ENCODE results near the gene CHRNE. TPM values are rescaled to one million over a fixed set of nuclear protein-coding genes. Genes with fewer than 3 reads are reported as not detected.

CHRNE gene
- total and polyA plus RNA-seq, 2 donors (not counting 1 experiment from before 2014, with no cell fraction given): 0.99 to 4.7 TPM

GRCh38 chr17:4856937-4857314 lies 46.0 kb downstream of the CHRNE start:
- Histone ChIP-seq H3K79me2 (ENCODE audit: control insufficient read depth, insufficient read depth, low read length) (peaks cover 64% of the 10 kb centered on the region), H3K4me2 (replicated peaks; ENCODE audit: low read depth, low read length, poor library complexity, severe bottlenecking) (no peak overlapping the region), H3K36me3 (replicated peaks in 1 of 2; ENCODE audit: control extremely low read depth in 1 of 2, control insufficient read depth in 1 of 2, extremely low read depth in 1 of 2, insufficient read depth in 2 of 2, low read length in 1 of 2) (peaks cover 2 to 31% of the 10 kb centered on the region in 2 experiments), H3K27ac (ENCODE audit: low read length in 2 of 2) (no peak overlapping the region), H3K27me3 (replicated peaks in 1 of 4; ENCODE audit: control extremely low read depth in 1 of 4, control insufficient read depth in 3 of 4, insufficient read depth in 4 of 4, low read length in 3 of 4) (no peaks in the 10 kb centered on the region), H3K4me3 (ENCODE audit: control extremely low read depth in 1 of 5, extremely low read depth in 1 of 5, insufficient read depth in 1 of 5, low read depth in 2 of 5, low read length in 4 of 5) (no peak overlapping the region), H2AFZ (ENCODE audit: insufficient read depth, low read depth, low read length, poor library complexity, severe bottlenecking) (no peak overlapping the region), H4K20me1 (ENCODE audit: control insufficient read depth, insufficient read depth, low read length, poor library complexity, severe bottlenecking) (peaks cover 75% of the 10 kb centered on the region), H3K9me3 (ENCODE audit: control extremely low read depth in 1 of 3, control insufficient read depth in 2 of 3, insufficient read depth in 1 of 3, low read length in 2 of 3) (no peaks in the 10 kb centered on the region), H3K4me1 (ENCODE audit: control insufficient read depth in 2 of 2, insufficient read depth in 2 of 2, low read length in 2 of 2) (no peaks in the 10 kb centered on the region), H3K9ac (ENCODE audit: low read length) (no peak overlapping the region)
- no peak overlapping the region for H3K27ac Mint-ChIP-seq
- ChIA-PET CTCF (no interaction called here), POLR2A (no interaction called here)
- intact Hi-C loops (cut with micrococcal nuclease): no loop called here
- peaks cover 13% of the 10 kb centered on the region for H3K4me1 Mint-ChIP-seq
- H3K27me3 Mint-ChIP-seq: no peaks in the 10 kb centered on the region
- H3K9me3 Mint-ChIP-seq (ENCODE audit: insufficient read depth): no peaks in the 10 kb centered on the region
- TF ChIP-seq EZH2 (IDR thresholded peaks at IDR 0.05; ENCODE audit: borderline replicate concordance, insufficient read depth, low read depth, low read length, poor library complexity, severe bottlenecking) (no peak), CTCF (IDR thresholded peaks at IDR 0.05) (no peak)
- WGBS (ENCODE audit: insufficient coverage): 99% methylated on average over 7 of the region's 7 CpGs
- DNase-seq (no peak), ATAC-seq (ENCODE audit: low read depth) (no peak)
- no peak overlapping the region for H3K4me3 Mint-ChIP-seq

GRCh38 chr17:4856271-4856936 lies 46.5 kb downstream of the CHRNE start:
- ATAC-seq (ENCODE audit: low read depth) (no peak), DNase-seq (no peak)
- WGBS (ENCODE audit: insufficient coverage): 94% methylated on average over 5 of the region's 17 CpGs
- TF ChIP-seq CTCF (IDR thresholded peaks at IDR 0.05) (no peak), EZH2 (IDR thresholded peaks at IDR 0.05; ENCODE audit: borderline replicate concordance, insufficient read depth, low read depth, low read length, poor library complexity, severe bottlenecking) (no peak)
- ChIA-PET CTCF (no interaction called here), POLR2A (interaction anchor here (0.8 kb wide), 1 partner anchor 16 kb away, joined by 4 read pairs; no protein-coding TSS in a partner anchor)
- H3K9me3 ChIP-seq (ENCODE audit: control extremely low read depth in 1 of 3, control insufficient read depth in 2 of 3, insufficient read depth in 1 of 3, low read length in 2 of 3): no peaks in the 10 kb centered on the region
- intact Hi-C loops (cut with micrococcal nuclease): no loop called here
- peaks cover 75% of the 10 kb centered on the region for H4K20me1 ChIP-seq (ENCODE audit: control insufficient read depth, insufficient read depth, low read length, poor library complexity, severe bottlenecking)
- no peak overlapping the region for H3K9ac ChIP-seq (ENCODE audit: low read length)
- H3K27ac Mint-ChIP-seq: no peak overlapping the region
- H3K4me1 ChIP-seq (ENCODE audit: control insufficient read depth in 2 of 2, insufficient read depth in 2 of 2, low read length in 2 of 2): no peaks in the 10 kb centered on the region
- H3K4me1 Mint-ChIP-seq: peaks cover 14% of the 10 kb centered on the region
- no peak overlapping the region for H3K4me2 ChIP-seq (replicated peaks; ENCODE audit: low read depth, low read length, poor library complexity, severe bottlenecking)
- no peak overlapping the region for H2AFZ ChIP-seq (ENCODE audit: insufficient read depth, low read depth, low read length, poor library complexity, severe bottlenecking)
- no peaks in the 10 kb centered on the region for H3K9me3 Mint-ChIP-seq (ENCODE audit: insufficient read depth)
- H3K79me2 ChIP-seq (ENCODE audit: control insufficient read depth, insufficient read depth, low read length): peaks cover 69% of the 10 kb centered on the region
- H3K4me3 ChIP-seq (ENCODE audit: control extremely low read depth in 1 of 5, extremely low read depth in 1 of 5, insufficient read depth in 1 of 5, low read depth in 2 of 5, low read length in 4 of 5): no peak overlapping the region
- no peak overlapping the region for H3K27ac ChIP-seq (ENCODE audit: low read length in 2 of 2)
- H3K36me3 ChIP-seq (replicated peaks in 1 of 2; ENCODE audit: control extremely low read depth in 1 of 2, control insufficient read depth in 1 of 2, extremely low read depth in 1 of 2, insufficient read depth in 2 of 2, low read length in 1 of 2): peaks cover 2 to 31% of the 10 kb centered on the region in 2 experiments
- H3K4me3 Mint-ChIP-seq: no peak overlapping the region
- no peaks in the 10 kb centered on the region for H3K27me3 ChIP-seq (replicated peaks in 1 of 4; ENCODE audit: control extremely low read depth in 1 of 4, control insufficient read depth in 3 of 4, insufficient read depth in 4 of 4, low read length in 3 of 4)
- H3K27me3 Mint-ChIP-seq: no peaks in the 10 kb centered on the region

All from B cell (primary cell).